ENCODE data around the gene CNGA1. TPM values are rescaled to one million over a fixed set of nuclear protein-coding genes. Genes with fewer than 3 reads are reported as not detected.

CNGA1 gene
- total RNA-seq, 4 donors from 2014 or later: 1.1 to 1.7 (median 1.4) TPM; not detected in 1

GRCh38 chr4:47972721-47973120 lies 43.8 kb downstream of the CNGA1 start:
- DNase-seq (ENCODE audit: low spot score): no peak
- no peak for ATAC-seq (ENCODE audit: low FRiP score)
- TF ChIP-seq, protein P1, sequence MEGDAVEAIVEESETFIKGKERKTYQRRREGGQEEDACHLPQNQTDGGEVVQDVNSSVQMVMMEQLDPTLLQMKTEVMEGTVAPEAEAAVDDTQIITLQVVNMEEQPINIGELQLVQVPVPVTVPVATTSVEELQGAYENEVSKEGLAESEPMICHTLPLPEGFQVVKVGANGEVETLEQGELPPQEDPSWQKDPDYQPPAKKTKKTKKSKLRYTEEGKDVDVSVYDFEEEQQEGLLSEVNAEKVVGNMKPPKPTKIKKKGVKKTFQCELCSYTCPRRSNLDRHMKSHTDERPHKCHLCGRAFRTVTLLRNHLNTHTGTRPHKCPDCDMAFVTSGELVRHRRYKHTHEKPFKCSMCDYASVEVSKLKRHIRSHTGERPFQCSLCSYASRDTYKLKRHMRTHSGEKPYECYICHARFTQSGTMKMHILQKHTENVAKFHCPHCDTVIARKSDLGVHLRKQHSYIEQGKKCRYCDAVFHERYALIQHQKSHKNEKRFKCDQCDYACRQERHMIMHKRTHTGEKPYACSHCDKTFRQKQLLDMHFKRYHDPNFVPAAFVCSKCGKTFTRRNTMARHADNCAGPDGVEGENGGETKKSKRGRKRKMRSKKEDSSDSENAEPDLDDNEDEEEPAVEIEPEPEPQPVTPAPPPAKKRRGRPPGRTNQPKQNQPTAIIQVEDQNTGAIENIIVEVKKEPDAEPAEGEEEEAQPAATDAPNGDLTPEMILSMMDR (IDR thresholded peaks at IDR 0.05): no peak

DNA sequence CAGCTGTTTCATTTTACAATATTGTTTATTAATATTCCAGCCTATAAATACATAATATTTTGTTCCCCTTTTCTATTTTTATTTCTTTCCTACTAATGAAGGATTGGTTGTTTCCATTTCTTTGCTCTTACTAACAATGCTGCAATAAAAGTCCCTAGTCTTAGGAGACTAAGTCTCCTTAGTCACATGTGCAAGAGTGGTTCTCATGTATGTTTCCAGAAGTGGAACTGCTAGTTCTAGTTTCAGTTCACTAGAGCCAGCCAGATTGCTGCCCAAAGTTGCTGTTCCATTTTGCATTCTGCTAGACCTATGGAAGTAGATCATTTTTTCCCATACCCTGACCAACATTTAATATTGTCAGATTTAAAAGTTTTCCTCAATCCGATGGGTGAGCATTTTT lies 44.3 kb downstream of the CNGA1 start:
- TF ChIP-seq, protein P1 (IDR thresholded peaks at IDR 0.05): no peak
- no peak for ATAC-seq (ENCODE audit: low FRiP score)
- DNase-seq (ENCODE audit: low spot score): no peak

GRCh38 chr4:47968847-47969246 lies 47.6 kb downstream of the CNGA1 start:
- TF ChIP-seq, protein P1 (IDR thresholded peaks at IDR 0.05): no peak
- ATAC-seq (ENCODE audit: low FRiP score) (no peak), DNase-seq (ENCODE audit: low spot score) (no peak)

DNA sequence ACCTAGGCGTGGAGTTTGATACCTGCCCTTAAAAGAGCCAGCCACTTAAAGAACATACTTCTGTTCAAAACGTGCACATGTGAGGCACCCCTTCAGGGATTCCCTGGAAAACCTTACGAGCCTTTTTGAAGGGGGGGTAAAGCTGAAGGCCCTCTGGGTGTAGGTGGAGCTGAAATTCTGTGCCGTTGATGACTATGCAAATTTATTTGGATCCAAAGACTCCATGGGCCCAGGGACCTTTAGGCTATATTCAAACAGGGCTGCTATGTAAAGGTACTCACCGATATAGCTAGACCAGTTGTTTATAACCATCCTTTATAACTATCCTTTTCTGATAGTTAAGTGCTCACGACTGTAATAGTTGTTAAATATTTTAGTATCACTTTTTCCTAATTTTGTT lies 61.8 kb downstream of the CNGA1 start:
- ATAC-seq (ENCODE audit: low FRiP score) (no peak), DNase-seq (ENCODE audit: low spot score) (no peak)
- TF ChIP-seq, protein P1 (IDR thresholded peaks at IDR 0.05): no peak

GRCh38 chr4:47954245-47954644 lies 62.2 kb downstream of the CNGA1 start:
- ATAC-seq (ENCODE audit: low FRiP score) (no peak), DNase-seq (ENCODE audit: low spot score) (no peak)
- TF ChIP-seq, protein P1 (IDR thresholded peaks at IDR 0.05): no peak

GRCh38 chr4:47945930-47946726 lies 70.4 kb downstream of the CNGA1 start:
- ATAC-seq (ENCODE audit: low FRiP score): no peak
- TF ChIP-seq, protein P1 (IDR thresholded peaks at IDR 0.05): no peak
- no peak for DNase-seq (ENCODE audit: low spot score)
